KMS-11 (cell line): ENCODE measurements around the gene PGA5.
"Not testable (repeated sequence)": the region's sequence is repeated elsewhere in the genome, so short reads cannot be mapped to it uniquely, and the experiment has no call there.

Experiments used
- H2AFZ ChIP-seq: fragments of 200-600 bp; sonication (generic); 2 replicates; pipeline ENCODE4 v1.6.1; 2016; ENCODE audit warnings: antibody characterized with exemption, mixed run types, low read depth
- H3K27ac ChIP-seq: fragments of 200-600 bp; sonication (generic); 2 replicates; pipeline ENCODE4 v1.6.1; 2016; ENCODE audit warnings: mild to moderate bottlenecking, mixed run types
- H3K27me3 ChIP-seq: fragments of 200-600 bp; sonication (generic); 2 replicates; pipeline ENCODE4 v1.6.1; 2017; ENCODE audit warnings: mild to moderate bottlenecking, low read depth, mixed run types, moderate library complexity; ENCODE audit not compliant: insufficient read depth
- H3K36me3 ChIP-seq: fragments of 200-600 bp; sonication (generic); 2 replicates; pipeline ENCODE4 v1.6.1; 2017; ENCODE audit warnings: mild to moderate bottlenecking, mixed run types; ENCODE audit not compliant: insufficient read depth
- H3K4me1 ChIP-seq: fragments of 200-600 bp; sonication (generic); 2 replicates; pipeline ENCODE4 v1.6.1; 2016; ENCODE audit warnings: mild to moderate bottlenecking, low read depth, mixed run types; ENCODE audit not compliant: poor library complexity, severe bottlenecking
- H3K4me2 ChIP-seq: fragments of 200-600 bp; sonication (generic); 2 replicates; pipeline ENCODE4 v1.7.0; 2016; ENCODE audit warnings: mild to moderate bottlenecking, mixed run types
- H3K4me3 ChIP-seq: fragments of 200-600 bp; sonication (generic); IDR thresholded peaks from 2 replicates; pipeline ENCODE4 v1.6.1; 2017; ENCODE audit warnings: low read depth, low read length, mixed read lengths; ENCODE audit not compliant: insufficient read depth
- H3K79me2 ChIP-seq: fragments of 200-600 bp; sonication (generic); 2 replicates; pipeline ENCODE4 v1.6.1; 2016; ENCODE audit warnings: low read depth, mixed run types; ENCODE audit not compliant: insufficient read depth
- H3K9ac ChIP-seq: fragments of 200-600 bp; sonication (generic); 2 replicates; pipeline ENCODE4 v1.6.1; 2016; ENCODE audit warnings: mild to moderate bottlenecking, mixed run types
- H4K20me1 ChIP-seq: fragments of 200-600 bp; sonication (generic); 2 replicates; pipeline ENCODE4 v1.6.1; 2016; ENCODE audit warnings: mild to moderate bottlenecking, mixed run types; ENCODE audit not compliant: insufficient read depth

The PGA5 gene

DNA sequence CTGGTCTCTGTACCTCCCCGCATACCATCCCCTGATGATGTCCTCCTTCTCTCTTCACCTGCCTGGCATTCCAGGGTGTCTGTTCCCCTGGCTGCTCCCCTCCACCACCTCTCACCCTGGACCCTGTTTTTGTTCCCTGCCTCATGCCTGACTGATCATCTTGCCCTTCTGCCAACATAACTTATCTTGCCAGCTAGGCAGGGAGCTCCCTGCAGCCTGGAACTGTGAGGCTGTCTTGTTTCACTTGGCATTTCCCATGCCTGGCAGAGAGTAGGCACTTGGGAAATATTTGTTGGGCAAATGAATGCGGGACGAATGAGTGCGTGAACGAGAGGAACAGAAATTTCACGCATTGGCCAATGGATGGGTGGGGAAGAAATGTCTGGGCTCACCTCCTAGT lies 30.3 kb upstream of the PGA5 start:
- H3K36me3 ChIP-seq, H3K27me3 ChIP-seq, H2AFZ ChIP-seq, H4K20me1 ChIP-seq, H3K4me1 ChIP-seq, H3K27ac ChIP-seq, H3K79me2 ChIP-seq, H3K4me3 ChIP-seq, H3K4me2 ChIP-seq, H3K9ac ChIP-seq: not testable (repeated sequence)

DNA sequence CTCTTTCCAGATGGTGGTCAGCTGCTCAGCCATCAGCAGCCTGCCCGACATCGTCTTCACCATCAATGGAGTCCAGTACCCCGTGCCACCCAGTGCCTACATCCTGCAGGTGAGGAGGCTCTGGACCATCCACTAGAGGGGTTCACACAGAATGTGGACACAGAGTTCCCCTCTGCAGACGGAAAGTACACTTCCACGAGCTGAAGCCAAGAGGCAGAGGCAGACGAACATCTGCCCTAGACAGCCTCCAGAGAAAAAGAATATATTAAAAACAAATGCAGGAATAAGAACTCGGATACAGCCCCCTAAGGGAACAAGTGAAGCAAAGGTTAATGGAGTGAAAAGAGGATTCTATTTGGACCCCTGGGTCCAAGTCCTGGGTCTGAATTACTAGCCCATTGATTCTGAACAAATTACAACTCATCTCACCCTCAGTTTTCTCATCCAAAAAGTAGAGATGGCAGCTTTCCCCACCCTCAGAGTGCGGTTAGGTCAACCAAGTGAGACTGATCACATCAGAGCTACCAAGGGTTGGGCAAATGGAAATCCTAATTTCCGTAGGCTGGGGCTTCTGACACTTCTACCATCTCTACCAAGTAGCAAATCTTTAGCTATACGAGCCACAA lies 29.5 kb upstream of the PGA5 start:
- H3K4me1 ChIP-seq, H3K9ac ChIP-seq, H3K4me3 ChIP-seq, H3K36me3 ChIP-seq, H3K27ac ChIP-seq, H3K27me3 ChIP-seq, H2AFZ ChIP-seq, H3K79me2 ChIP-seq, H3K4me2 ChIP-seq, H4K20me1 ChIP-seq: not testable (repeated sequence)

DNA sequence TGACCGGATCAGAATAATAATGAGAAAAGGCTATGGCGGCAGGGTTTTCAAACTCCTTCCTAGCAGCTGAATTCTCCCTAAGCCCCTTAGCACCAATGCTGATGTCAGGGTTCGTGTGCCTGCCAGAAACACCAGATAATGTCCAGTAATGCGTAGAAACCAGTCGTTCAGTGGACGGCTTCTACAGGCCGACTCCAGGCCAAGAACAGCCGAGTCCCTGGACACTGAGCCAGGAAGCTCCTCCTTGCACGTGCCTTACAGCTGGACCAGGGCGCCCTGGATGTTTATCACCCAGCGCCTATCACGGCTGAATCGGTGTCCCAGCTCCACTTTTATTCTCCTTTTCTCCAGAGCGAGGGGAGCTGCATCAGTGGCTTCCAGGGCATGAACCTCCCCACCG lies 28.8 kb upstream of the PGA5 start:
- not testable (repeated sequence) for H3K4me3 ChIP-seq

DNA sequence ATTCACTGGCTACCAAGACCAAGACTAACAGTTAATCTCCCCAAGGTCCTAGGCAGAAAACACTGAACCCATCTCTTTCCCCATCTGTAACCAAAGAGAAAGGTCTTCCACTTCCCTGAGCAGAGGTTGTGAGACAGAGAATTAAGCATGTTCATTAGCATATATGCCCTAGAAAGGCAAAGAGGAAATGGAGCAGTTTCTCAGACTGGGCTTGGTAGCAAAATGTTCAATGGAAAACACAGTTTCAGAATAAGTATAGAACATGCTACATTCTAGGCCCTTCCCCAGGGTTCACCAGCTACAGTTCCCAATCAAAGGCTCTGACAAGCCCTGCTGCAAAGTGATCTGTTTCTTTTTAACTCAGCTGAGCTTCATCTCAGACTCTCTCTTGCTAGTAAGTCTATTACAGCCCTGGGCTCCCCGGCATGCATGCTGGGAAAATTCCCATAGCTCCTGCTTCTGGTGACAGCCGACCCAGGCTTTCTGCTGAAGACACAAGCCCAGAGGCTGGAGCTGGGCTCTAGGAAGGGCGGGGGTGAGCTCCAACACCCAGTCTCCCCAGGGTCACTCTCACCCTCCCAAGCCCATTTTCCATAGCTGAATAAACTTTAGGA lies 27.2 kb upstream of the PGA5 start:
- H3K9ac ChIP-seq, H3K4me3 ChIP-seq, H3K36me3 ChIP-seq, H3K27me3 ChIP-seq, H4K20me1 ChIP-seq, H2AFZ ChIP-seq, H3K4me1 ChIP-seq, H3K79me2 ChIP-seq, H3K4me2 ChIP-seq, H3K27ac ChIP-seq: not testable (repeated sequence)

More for the DNA sequence above, 28.8 kb upstream of the PGA5 start:
- not testable (repeated sequence) for H4K20me1 ChIP-seq, H3K27me3 ChIP-seq, H3K27ac ChIP-seq, H3K4me1 ChIP-seq, H3K79me2 ChIP-seq, H3K4me2 ChIP-seq, H3K9ac ChIP-seq, H2AFZ ChIP-seq, H3K36me3 ChIP-seq

DNA sequence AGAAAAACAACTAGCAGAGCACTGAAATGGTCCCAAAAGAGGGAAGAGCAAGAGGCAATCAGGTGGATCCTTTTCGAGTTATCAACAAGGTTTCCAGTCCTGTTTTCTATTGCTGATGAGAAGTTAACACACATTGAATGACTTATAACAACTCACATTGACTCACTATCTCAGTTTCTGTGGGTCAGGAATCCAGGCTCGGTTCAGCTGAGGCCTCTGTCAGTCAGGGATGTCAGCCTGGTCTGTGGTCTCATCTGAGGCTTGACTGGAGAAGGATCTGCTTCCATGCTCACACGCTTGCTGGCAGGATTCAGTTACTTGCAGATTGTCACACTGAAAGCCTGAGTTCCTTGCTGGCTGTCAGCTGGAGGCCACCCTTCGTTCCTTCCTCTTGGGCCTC lies 22.7 kb upstream of the PGA5 start:
- H3K36me3 ChIP-seq, H3K79me2 ChIP-seq, H4K20me1 ChIP-seq, H3K27me3 ChIP-seq, H3K4me2 ChIP-seq, H3K9ac ChIP-seq, H2AFZ ChIP-seq, H3K4me3 ChIP-seq, H3K4me1 ChIP-seq, H3K27ac ChIP-seq: not testable (repeated sequence)

DNA sequence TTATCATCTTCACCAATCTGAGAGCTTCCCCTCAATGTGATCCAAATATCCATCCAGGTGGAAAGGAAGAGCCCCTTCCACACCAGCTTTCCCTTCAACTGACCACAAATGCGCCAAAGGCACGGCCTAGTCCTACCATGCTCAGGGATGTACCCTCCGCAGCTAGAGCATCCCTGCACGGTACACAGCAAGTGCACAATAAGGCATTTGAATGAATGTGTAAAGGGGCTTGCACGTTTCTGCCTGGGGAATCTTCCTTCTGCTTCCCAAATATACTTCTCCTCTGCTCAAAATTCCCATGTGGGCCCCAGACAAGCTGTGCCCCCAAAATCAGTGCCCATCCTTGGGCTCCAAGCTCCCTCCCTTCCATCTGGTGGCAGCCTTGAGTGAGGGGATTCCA lies 22.0 kb upstream of the PGA5 start:
- H4K20me1 ChIP-seq, H3K4me1 ChIP-seq, H3K27ac ChIP-seq, H3K4me3 ChIP-seq, H2AFZ ChIP-seq, H3K79me2 ChIP-seq, H3K36me3 ChIP-seq, H3K27me3 ChIP-seq, H3K4me2 ChIP-seq, H3K9ac ChIP-seq: not testable (repeated sequence)

DNA sequence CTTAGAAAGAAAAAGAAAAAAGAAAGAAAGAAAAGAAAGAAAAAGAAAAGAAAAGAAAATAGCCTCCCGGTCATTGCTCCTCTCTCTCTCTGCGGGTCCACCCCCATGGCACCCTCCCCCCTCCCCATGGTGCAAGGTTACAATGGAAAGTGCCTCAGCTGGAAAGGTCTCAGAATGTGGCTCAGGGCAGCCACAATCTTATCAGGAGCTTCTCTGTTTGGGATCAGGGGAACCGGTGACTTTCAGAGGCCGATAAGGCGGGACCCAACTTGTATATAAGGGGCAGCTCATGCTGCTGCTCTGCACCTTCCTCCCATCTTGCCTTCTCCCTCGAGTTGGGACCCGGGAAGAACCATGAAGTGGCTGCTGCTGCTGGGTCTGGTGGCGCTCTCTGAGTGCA lies 18.9 kb upstream of the PGA5 start, which contains the start of gene PGA4:
TSS of gene PGA4 (plus strand) at position 301 of the 400 bp plus-strand sequence. CDS start at position 355, 54 bp downstream.
- H3K36me3 ChIP-seq, H3K79me2 ChIP-seq, H4K20me1 ChIP-seq, H3K4me1 ChIP-seq, H3K4me3 ChIP-seq, H3K27ac ChIP-seq, H3K9ac ChIP-seq, H3K27me3 ChIP-seq, H2AFZ ChIP-seq, H3K4me2 ChIP-seq: not testable (repeated sequence)

DNA sequence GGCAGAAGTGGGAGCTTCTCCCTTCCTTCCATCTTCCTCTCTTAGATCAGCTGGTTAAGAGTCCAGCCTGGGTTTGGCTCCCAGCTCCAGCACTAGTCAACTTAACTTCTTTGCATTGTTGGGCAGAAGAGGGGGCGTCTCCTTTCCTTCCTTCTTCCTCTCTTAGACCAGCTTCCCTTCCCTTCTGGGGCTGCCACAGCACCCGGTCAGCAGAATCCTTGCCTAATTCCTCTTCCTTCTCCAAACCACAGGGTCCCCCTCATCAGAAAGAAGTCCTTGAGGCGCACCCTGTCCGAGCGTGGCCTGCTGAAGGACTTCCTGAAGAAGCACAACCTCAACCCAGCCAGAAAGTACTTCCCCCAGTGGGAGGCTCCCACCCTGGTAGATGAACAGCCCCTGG lies 18.3 kb upstream of the PGA5 start:
- not testable (repeated sequence) for H3K4me3 ChIP-seq, H3K4me1 ChIP-seq, H3K27me3 ChIP-seq

DNA sequence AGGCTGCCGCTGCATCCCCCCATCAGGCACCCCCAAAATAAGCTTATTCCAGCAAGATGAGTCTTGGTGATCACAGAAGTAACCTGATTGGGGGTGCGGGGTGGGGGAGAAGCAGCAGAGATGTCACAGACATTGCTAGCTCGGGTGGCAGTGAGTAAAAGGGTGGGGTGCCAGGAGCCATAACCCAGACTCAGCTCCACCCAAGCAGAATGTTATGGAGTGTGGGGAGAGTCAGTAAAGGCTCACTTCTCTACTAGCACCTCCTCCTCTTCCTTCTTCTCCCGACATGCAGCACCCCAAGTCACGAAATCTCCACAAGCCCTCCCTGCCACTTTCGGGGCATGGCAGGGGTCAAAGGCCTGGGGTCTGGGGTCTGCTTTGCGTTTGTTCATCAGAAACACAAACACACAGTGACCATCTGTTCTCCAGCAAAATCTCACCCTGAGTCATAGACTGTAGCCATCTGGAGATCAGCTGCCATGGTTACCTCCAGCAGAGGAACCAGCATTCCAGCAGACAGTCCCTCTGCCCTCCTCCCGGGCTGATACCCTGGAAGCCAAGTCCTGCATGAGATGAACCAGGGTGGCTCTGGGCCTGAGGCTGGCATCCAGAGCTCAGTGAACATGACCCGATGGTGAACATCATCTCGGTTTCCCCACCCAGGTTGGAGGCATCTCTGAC lies 14.4 kb upstream of the PGA5 start:
- H3K4me3 ChIP-seq, H3K79me2 ChIP-seq, H3K36me3 ChIP-seq, H4K20me1 ChIP-seq, H3K4me1 ChIP-seq, H3K27ac ChIP-seq, H2AFZ ChIP-seq, H3K9ac ChIP-seq, H3K4me2 ChIP-seq, H3K27me3 ChIP-seq: not testable (repeated sequence)

More for the DNA sequence above, 18.3 kb upstream of the PGA5 start:
- not testable (repeated sequence) for H3K4me2 ChIP-seq, H2AFZ ChIP-seq, H3K79me2 ChIP-seq, H3K9ac ChIP-seq, H4K20me1 ChIP-seq, H3K36me3 ChIP-seq, H3K27ac ChIP-seq

DNA sequence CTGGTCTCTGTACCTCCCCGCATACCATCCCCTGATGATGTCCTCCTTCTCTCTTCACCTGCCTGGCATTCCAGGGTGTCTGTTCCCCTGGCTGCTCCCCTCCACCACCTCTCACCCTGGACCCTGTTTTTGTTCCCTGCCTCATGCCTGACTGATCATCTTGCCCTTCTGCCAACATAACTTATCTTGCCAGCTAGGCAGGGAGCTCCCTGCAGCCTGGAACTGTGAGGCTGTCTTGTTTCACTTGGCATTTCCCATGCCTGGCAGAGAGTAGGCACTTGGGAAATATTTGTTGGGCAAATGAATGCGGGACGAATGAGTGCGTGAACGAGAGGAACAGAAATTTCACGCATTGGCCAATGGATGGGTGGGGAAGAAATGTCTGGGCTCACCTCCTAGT lies 11.5 kb upstream of the PGA5 start:
- not testable (repeated sequence) for H3K4me3 ChIP-seq, H3K9ac ChIP-seq, H3K36me3 ChIP-seq, H3K4me2 ChIP-seq, H3K4me1 ChIP-seq, H2AFZ ChIP-seq, H3K27me3 ChIP-seq, H4K20me1 ChIP-seq, H3K27ac ChIP-seq, H3K79me2 ChIP-seq
